LNCaP clone FGC (cell line): ENCODE measurements around the gene PDCD1.

ENCODE experiments used
- DNase-seq: peaks from one replicate; pipeline ENCODE4 v3.0.0-alpha.2; 2011; ENCODE audit warnings: low read depth
- H3K4me3 ChIP-seq: 2 replicates; pipeline ENCODE4 v1.5.1; 2011; ENCODE audit warnings: mild to moderate bottlenecking, low read depth, low read length, control low read depth
- CTCF ChIP-seq: IDR thresholded peaks from 2 replicates; pipeline ENCODE4 v1.5.1; 2012; ENCODE audit warnings: mild to moderate bottlenecking; ENCODE audit not compliant: control insufficient read depth, insufficient read depth; ENCODE audit errors: extremely low read depth

PDCD1 gene

GRCh38 chr2:241852116-241852980 lies 6.3 kb downstream of the PDCD1 start:
- no peak for DNase-seq
- no peak for TF ChIP-seq CTCF

GRCh38 chr2:241851325-241852115 lies 7.2 kb downstream of the PDCD1 start:
- TF ChIP-seq CTCF, result no peak
- H3K4me3 ChIP-seq, result no peak overlapping the region
- DNase-seq, result no peak

More at GRCh38 chr2:241852116-241852980, 6.3 kb downstream of the PDCD1 start:
- H3K4me3 ChIP-seq, result no peak overlapping the region

- no peak for TF ChIP-seq CTCF
- DNase-seq, result no peak
- H3K4me3 ChIP-seq, result no peak overlapping the region
Measured at GRCh38 chr2:241850544-241851324, 8.0 kb downstream of the PDCD1 start.

GRCh38 chr2:241849616-241850543 lies 8.8 kb downstream of the PDCD1 start:
- no peak for TF ChIP-seq CTCF
- DNase-seq, result no peak

GRCh38 chr2:241848761-241849615 lies 9.7 kb downstream of the PDCD1 start:
- no peak for DNase-seq
- H3K4me3 ChIP-seq, result no peak overlapping the region
- TF ChIP-seq CTCF, result no peak

More at GRCh38 chr2:241849616-241850543, 8.8 kb downstream of the PDCD1 start:
- no peak overlapping the region for H3K4me3 ChIP-seq
